ENCODE data around the gene EXOC3L1.

Gene EXOC3L1

DNA sequence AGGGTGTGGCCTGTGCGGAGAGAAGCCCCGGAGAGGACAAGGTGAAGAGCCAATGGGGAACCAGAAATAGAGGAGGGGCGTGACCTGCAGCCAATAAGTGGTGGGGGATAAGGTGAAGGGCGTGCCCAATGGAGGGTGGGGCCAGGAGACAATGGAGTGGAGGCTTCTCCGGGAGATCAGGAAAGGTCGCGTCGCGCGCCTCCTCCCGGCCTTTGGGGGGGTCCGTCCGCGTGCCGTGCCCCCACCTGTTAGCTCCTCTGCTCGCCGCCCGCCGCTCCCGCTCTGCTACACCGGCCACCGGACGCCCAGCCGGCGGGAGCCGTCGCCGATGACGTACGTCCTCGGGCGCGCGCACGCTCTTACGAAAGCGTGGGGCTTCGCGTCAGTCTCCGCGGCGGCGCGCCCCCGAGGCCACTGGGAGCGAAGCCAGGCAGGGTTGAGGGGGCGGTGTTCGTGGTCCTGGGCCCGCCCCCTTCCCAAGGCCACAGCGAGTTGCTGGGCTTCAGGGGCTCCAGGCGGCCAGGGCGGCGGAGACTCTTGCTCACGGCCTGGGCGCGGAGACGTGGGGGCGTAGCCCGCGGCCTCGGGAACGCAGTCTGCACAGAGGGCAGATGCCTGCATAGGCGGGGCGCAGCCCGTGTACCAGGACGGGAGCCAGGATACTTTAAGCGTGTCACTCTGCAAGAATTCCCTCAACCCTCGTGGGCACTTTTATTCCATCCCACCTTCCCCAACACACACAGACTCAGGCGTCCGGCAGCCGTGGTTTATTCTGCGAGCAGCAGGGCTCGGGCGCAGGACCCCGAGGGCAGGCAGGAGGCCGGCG lies 6.1 kb downstream of the EXOC3L1 start, which contains the start of gene MATCAP1:
Gene MATCAP1 (minus strand): TSS at position 337 of the 826 bp plus-strand sequence. CDS start 3,353 bp downstream, outside the sequence.
- DNase-seq (ENCODE audit: low read depth in 1 of 2, low spot score in 1 of 2) = peak; percentile 77 to 84

DNA sequence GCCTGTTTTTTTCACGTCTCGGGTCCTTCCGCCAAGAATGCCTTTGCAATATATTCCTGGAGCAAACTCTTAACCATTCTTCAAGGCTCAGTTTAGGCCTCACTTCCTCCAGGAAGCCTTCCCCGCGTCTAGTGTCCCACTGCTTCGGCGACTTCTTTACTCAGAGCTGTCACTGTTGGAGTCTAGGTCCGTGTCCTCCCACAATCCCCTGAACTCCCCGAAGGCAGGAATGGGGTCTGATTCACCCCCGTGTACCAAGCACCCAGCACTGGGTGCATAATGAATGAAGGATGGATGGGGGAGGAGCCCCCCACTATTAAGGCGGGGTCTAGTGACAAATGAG lies 6.7 kb downstream of the EXOC3L1 start:
- no peak for DNase-seq (ENCODE audit: low read depth in 1 of 2, low spot score in 1 of 2)

DNA sequence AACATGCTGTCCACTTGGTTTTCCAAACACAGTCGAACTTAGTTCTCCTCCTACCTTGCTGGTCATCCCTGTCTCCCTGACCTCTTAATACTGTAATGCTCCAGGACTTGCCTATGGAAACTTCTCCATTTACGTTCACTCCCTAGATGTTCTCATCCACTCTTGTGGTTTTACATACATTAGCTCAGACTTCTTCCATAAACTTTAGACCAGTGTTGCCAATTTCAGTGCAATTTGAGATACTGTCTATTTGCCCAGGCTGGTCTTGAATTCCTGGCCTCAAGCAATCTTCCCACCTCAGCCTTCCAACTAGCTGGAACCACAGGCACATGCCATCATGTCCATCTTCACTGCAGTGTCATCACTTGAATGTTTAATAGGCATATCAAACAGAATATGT lies 7.6 kb downstream of the EXOC3L1 start:
- DNase-seq (ENCODE audit: low read depth in 1 of 2, low spot score in 1 of 2) = no peak

DNA sequence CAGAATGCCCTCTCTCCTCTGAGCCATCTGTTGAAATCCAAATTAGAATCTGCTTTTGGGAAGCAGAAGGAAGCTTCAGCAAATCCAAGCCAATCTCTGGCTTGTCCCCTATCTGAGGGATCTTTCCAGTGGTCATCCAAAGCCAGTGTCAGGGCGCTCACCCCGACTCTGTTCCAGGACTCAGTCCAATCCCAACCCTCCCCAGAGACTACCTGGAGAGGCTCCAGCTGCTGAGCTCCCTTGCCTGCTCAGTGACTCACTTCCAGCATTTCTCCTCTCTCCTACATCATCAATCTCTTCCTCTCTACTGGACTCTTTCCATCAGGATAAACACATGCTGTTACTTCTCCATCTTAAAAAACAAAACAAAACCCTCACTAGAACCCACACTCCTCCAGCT lies 8.6 kb downstream of the EXOC3L1 start:
- no peak for DNase-seq (ENCODE audit: low read depth in 1 of 2, low spot score in 1 of 2)

DNA sequence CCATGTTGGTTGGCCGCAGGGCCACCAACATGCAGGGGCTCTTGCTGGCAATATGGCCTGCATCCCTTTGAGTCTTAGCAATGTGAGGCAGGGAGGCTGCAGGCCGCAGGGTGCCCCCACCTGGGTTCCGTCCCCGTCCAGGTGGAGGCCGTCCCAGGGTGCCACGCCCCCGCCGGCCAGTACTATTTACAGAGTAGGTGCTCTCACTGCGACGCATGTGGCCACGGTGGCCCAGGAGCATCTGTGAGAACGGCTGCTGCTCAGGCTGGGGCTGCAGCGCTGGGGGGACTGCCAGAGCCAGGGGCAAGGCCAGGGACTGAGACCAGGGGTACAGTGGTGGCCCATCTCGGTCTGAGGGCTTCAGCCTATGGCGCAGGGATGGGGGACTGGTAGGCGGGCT lies 9.8 kb downstream of the EXOC3L1 start:
- DNase-seq (ENCODE audit: low read depth in 1 of 2, low spot score in 1 of 2) = no peak

DNA sequence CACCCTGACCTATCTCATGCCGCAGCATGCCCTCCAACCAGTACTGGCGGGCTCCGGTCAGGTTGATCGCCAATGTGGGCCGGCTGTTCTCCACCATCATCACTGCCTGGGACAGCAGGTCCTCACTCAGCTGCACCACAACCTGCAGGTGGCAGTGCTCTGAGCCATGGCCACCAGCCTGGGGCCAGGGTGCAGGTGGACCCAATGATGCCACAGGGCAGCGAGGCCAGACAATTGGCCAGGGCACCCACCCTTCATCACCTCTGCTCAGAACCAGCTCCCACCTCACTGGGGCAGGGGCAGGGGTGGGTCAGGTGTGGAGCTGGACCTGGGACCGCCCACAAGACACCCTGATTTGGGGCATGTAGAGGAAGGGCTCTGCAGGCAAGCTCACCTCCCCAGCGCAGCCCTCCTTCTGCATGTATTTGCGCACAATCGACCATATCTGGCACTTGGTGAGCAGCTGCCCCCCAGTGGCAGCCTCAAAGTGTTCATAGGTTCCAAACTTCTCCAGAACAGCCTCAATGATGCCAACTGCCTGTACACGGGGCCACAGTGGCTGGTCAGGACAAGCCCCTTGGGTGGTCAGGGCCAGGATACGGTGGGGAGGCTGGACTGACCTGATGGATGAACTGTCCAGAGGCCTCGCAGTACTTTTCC lies 10.4 kb downstream of the EXOC3L1 start:
- no peak for DNase-seq (ENCODE audit: low read depth in 1 of 2, low spot score in 1 of 2)

DNA sequence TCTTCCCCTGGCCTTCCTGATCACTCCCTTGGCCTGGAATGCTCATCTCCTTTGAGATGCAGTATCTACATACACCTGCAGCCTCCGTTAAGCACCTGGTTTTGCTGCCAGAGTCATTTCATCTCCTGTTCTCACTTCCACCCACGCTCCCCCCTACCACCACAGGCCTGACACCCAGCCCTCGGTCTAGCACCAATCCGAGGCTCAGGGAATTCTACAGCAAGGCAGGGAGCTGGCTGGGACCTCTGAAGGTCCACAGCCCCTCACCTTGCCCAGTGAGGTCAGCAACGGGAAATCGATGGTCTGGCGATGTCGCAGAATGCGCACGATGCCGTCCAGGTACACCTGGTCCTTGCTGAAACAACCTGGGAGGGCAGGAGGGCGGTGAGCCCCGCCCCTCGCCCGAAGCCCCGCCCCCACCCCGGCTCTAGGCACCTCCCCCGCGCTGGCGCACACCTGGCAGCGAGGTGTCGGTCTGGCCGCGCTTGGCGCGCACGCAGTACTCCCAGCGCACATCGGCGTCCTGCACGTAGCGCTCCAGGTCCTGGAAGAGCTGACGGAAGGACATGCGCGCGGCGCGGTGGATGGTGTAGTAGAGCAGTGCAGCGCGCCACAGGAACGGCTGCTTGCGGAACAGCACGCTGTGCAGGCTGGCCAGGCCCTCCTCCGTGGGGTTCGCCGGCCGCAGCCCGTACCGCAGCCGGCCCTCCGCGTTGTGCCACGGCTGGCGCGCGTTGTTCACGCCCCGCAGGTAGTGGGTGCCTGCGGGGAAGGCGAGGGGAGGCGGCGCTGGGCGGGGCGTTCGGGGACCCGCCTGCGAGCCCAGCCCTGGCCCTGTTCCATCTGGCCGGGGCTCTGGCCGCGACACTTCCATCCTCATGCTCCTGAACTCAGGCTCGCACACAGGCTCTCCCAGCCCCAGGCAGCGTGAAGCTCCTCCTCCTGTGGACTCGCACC lies 11.9 kb downstream of the EXOC3L1 start:
- DNase-seq (ENCODE audit: low read depth in 1 of 2, low spot score in 1 of 2) = no peak

DNA sequence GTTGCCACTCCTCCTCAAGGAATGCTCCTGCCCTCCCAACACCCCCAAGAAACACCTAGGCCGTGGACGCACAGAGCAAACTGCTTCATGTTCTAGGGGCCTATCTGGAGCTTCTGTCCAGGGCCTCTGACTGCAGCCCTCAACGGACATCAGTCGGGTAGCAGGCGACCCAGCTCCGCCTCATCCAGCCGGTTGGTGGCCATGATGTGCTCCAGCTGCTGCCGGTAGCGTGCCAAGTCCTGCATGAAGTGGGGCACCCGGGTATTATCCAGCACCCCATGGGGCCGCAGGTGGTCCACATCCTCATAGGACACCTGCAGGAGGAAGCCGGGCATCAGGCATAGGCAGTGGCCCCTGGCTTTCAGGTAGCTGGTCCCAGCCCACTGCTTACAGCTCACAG lies 13.3 kb downstream of the EXOC3L1 start:
- no peak for DNase-seq (ENCODE audit: low read depth in 1 of 2, low spot score in 1 of 2)

DNA sequence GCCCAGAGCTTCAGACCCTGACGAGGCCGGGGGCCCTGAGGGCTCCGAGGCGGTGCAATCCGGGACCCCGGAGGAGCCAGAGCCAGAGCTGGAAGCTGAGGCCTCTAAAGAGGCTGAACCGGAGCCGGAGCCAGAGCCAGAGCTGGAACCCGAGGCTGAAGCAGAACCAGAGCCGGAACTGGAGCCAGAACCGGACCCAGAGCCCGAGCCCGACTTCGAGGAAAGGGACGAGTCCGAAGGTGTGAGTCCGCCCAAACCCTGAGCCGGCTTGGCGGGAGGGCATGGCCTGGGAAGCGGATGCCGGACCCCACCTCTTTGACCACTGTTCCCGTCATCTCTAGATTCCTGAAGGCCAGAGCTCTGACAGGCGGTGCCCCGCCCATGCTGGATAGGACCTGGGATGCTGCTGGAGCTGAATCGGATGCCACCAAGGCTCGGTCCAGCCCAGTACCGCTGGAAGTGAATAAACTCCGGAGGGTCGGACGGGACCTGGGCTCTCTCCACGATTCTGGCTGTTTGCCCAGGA lies 15.2 kb downstream of the EXOC3L1 start:
- DNase-seq (ENCODE audit: low read depth in 1 of 2, low spot score in 1 of 2) = no peak

DNA sequence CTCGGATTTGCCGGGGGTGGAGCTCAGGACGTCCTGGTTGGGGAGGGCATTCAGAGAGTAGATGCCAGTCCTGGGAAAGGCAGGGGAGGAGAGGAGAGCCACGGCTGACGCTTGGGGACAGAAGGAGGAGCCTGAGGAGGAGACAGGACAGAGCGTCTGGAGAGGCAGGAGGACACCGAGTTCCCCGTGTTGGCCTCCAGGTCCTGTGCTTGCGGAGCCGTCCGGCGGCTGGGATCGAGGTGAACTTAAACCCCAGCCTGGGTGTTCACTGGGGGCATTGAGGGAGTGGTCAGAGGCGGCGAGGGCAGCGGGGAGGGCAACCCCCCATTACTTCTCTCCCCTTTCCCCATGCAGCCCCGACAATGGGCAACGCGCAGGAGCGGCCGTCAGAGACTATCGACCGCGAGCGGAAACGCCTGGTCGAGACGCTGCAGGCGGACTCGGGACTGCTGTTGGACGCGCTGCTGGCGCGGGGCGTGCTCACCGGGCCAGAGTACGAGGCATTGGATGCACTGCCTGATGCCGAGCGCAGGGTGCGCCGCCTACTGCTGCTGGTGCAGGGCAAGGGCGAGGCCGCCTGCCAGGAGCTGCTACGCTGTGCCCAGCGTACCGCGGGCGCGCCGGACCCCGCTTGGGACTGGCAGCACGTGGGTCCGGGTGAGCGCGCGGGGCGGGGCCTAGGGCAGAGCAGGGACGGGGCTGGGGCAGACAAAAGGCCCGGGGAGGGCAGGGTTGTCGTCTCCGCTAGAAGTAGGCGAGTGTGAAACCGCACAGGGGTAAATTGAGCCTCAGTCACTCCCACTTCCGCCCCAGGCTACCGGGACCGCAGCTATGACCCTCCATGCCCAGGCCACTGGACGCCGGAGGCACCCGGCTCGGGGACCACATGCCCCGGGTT lies 15.9 kb downstream of the EXOC3L1 start:
- peak in 1 of 2 donors; percentile 25 for DNase-seq (ENCODE audit: low read depth in 1 of 2, low spot score in 1 of 2)

DNA sequence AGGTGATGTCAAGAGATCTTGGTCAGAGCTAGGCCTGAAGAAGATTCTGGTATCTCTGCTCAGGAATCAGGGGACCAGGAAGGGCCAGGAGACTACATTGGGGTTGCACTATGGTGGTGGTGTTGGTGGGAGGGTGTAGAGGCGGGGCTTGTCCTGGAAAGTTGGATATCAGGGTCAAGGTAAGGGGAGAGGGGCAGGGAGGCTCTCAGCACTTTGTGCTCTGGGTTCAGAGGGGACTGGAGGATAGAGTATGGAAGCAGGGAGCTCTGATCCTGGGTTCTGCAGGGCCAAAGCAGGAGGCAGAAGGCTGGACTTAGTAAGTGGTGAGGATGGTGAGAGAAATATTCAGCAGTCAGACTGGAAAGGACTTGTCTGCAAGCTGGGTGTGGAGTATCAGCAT lies 16.6 kb downstream of the EXOC3L1 start:
- DNase-seq (ENCODE audit: low read depth in 1 of 2, low spot score in 1 of 2) = no peak

DNA sequence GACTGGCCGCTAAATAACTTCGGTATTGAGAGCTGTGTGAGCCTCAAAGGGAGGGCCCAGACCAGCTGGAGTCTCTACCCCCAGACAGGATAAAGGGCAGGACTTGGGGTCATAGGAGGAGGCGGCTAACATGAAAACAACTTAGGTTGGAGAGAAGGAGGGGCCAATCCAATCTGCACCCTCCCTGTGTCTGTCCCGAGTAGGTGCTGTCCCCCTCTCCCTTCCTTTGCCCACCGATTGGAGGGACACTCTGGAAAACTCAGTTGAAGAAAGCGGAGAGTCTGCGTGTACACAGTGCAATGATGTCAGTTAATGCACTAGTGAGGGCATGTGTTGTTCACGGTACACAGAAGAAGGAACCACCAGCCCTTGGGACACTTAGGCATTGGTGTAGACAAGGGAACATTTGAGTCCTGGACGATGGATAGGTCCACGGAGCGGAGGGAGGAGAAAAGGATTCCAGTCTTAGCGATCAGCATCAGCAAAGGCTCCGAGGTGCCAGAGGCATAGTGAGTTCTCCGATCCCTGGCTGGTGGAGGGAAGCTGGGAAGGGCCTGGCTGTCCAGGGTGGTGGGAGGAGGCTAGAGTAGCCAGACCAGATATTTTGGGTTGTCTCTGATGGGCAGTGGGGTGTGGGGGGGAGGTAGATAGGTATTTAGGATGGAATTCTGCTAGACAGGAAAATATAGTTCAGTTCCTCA lies 18.8 kb downstream of the EXOC3L1 start:
- no peak for DNase-seq (ENCODE audit: low read depth in 1 of 2, low spot score in 1 of 2)

DNA sequence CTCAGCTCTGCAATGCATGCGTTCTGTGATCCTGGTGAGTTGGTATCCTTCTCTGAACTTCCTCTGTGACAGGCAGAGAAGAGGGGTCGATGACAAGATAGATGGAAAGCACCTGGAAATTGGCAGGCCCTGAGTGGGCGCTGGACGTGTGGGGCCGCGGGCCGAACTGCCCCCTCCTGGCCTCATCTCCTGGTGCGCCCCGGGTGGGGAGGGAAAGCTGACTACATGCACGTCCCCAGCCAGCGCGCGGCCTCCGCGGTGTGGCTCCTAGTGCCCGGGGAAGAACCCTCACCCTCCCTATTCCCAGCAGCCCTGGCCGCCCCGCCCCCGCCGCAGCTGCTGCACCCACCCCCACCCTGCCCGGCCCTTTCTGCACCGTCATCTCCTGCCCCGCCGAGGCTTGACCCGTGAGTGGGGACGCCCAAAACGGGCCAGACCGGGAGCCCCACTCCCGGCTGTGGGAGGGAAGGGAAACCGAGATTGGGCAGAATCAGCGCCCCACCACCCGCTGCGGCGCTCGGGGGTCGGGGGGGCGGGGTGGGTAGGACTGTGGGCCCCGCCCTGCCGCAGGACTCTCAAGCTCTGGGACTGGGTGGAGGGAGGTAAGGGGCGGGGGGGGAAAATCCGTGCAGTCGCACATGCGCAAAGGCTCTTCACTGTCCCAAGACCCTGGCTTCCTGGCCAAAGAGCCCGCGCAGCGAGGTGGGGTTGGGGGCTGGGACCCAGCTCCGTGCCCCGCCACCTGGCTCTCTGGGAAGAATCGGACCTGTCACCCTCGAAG lies 19.6 kb downstream of the EXOC3L1 start, which contains the start of gene NOL3:
Gene NOL3 (plus strand): TSS at position 371 of the 781 bp plus-strand sequence.
- no peak for DNase-seq (ENCODE audit: low read depth in 1 of 2, low spot score in 1 of 2)

DNA sequence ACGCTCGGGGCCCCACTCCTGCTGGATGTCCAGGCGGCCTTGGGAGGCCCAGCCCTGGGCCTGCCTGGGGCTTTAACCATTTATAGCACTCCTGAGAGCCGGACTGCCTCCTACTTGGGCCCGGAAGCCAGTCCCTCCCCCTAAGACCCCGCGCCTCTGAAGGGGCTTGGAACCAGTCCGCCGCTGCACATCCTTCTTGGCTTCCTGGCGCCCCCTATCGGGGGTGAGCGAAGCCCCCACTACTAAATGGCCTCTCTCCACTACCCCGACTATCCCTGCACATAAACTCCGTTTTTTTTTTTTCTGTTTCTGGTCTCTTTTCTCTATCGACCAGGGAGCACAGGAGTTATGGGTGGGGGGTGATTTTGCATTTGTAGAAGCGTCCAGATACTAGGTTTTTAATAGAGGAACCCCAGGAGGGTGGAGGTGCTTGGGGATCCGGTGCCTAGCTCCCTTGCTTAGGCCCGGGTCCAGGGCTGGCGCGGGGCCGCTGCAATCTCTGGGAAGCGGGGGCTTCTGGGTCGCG lies 20.2 kb downstream of the EXOC3L1 start:
- no peak for DNase-seq (ENCODE audit: low read depth in 1 of 2, low spot score in 1 of 2)

DNA sequence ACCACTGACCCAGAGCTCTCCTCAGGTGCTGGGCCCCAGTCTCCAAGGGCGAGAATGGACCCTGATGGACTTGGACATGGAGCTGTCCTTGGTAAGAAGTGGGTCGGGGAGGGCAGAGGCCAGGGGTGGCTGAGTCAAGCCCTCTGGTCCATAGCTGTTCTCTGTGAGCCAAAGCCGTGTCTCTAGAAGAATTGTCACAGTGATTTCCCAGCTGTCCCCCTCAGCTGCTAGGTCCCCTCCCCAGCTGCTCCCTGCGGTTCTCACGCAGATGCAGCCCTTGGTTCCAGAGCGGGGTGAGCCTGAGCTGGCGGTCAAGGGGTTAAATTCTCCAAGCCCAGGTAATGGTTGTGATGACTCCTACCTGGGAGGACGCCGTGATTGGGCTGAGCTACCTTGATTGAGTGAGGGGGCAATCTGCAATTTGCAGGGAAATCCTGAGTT lies 20.9 kb downstream of the EXOC3L1 start:
- no peak for DNase-seq (ENCODE audit: low read depth in 1 of 2, low spot score in 1 of 2)

DNA sequence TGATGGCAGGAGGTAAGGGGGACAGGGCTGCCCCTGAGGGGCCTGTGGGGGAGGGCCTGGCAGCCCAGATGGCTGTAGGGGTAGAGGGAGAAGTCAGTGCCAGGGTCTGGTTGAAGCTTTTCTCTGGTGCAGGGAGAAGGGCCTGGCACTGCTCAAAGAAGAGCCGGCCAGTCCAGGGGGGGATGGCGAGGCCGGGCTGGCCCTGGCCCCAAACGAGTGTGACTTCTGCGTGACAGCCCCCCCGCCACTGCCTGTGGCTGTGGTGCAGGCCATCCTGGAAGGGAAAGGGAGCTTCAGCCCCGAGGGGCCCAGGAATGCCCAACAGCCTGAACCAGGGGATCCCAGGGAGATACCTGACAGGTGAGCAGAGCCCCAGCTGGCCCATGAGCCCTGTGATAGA lies 22.3 kb downstream of the EXOC3L1 start:
- DNase-seq (ENCODE audit: low read depth in 1 of 2, low spot score in 1 of 2) = no peak

DNA sequence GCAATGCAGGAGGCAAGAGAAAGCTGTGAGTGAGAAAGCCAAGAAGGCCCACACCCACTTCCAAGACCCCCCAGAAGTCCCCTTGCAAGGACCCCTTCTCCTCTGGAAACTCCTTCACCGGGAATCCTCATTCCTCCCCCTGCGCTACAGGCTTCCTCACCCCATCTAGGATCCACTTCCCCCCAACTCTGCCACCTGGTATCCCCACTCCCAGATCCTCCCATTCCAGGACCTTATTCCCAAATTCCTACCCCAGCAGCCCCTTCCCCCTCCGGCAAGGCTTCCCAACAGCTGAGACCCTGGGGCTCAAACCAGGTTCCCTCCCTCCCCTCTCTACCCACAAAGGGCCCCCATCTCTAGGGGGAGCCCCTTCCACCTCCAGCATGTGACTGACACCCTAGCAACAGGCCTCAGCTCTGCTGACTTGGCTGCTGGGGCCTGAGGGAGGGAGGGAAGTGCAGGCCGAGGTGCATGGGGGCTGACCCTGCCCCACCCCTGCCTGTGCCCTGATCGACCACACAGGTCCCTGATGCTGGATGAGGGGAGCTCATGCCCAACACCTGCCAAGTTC lies 23.3 kb downstream of the EXOC3L1 start:
- no peak for DNase-seq (ENCODE audit: low read depth in 1 of 2, low spot score in 1 of 2)

DNA sequence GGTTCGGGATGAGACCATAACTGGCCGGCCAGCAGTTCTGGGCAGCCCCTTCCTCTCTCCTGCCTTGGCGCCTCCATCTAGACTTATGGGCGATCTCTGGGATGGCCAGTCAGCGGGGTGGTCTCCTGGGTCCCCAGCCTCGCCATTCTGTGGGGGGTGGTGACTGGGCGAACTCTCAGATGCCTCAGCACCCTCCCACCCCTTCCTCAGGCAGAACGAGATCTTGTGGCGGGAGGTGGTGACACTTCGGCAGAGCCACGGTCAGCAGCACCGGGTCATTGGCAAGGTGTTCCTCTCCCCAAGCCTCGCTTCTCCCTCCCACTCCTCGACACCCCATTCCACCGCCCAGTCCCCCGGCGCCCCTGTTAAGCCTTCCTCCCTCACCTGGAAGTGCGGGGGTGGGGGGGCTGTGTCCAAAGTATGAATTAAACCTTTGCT lies 23.8 kb downstream of the EXOC3L1 start:
- DNase-seq (ENCODE audit: low read depth in 1 of 2, low spot score in 1 of 2) = no peak
